WTC11 (cell line): ENCODE results near the gene RASAL3. TPM values are rescaled to one million over a fixed set of nuclear protein-coding genes. Genes with fewer than 3 reads are reported as not detected.
A peak's percentile ranks its signal among the peaks of the same experiment; 100 is the strongest.

Experiments
- AFF4 ChIP-seq: sonication (generic); formaldehyde crosslinking; IDR thresholded peaks from 2 replicates; pipeline ENCODE4 v1.8.1; 2023; ENCODE audit warnings: mild to moderate bottlenecking, missing genetic modification reagents, borderline replicate concordance
- ARID4B ChIP-seq: sonication (generic); formaldehyde crosslinking; IDR thresholded peaks from 2 replicates; pipeline ENCODE4 v1.8.0; 2023; ENCODE audit warnings: missing genetic modification reagents, mild to moderate bottlenecking, borderline replicate concordance
- E2F4 ChIP-seq: sonication (generic); formaldehyde crosslinking; IDR thresholded peaks from 2 replicates; pipeline ENCODE4 v1.8.1; 2022; ENCODE audit warnings: low read depth, mild to moderate bottlenecking, moderate library complexity, missing genetic modification reagents, borderline replicate concordance
- FOXK1 ChIP-seq: sonication (generic); formaldehyde crosslinking; IDR thresholded peaks from 2 replicates; pipeline ENCODE4 v1.8.0; 2022; ENCODE audit warnings: mild to moderate bottlenecking, moderate library complexity, missing genetic modification reagents
- GRHL2 ChIP-seq: fragments of 250-450 bp; sonication (Bioruptor Pico); IDR thresholded peaks from 2 replicates; pipeline ENCODE4 v1.8.0; 2022; ENCODE audit warnings: mild to moderate bottlenecking, moderate library complexity; ENCODE audit not compliant: insufficient replicate concordance, severe bottlenecking
- GTF2I ChIP-seq: fragments of 250-450 bp; sonication (Bioruptor Pico); conservative IDR thresholded peaks from 2 replicates; pipeline ENCODE4 v1.4.0; 2021; ENCODE audit warnings: mild to moderate bottlenecking
- HMGXB4 ChIP-seq: sonication (generic); formaldehyde crosslinking; IDR thresholded peaks from 2 replicates; pipeline ENCODE4 v1.8.1; 2023; ENCODE audit warnings: mild to moderate bottlenecking, moderate library complexity, missing genetic modification reagents
- IRF1 ChIP-seq: sonication (generic); formaldehyde crosslinking; IDR thresholded peaks from 2 replicates; pipeline ENCODE4 v1.8.0; 2023; ENCODE audit warnings: missing genetic modification reagents
- OVOL2 ChIP-seq: fragments of 250-450 bp; sonication (Bioruptor Pico); IDR thresholded peaks from 2 replicates; pipeline ENCODE4 v1.9.0; 2021; ENCODE audit warnings: mild to moderate bottlenecking, borderline replicate concordance
- PRDM15 ChIP-seq: sonication (generic); formaldehyde crosslinking; IDR thresholded peaks from 2 replicates; pipeline ENCODE4 v1.8.0; 2022; ENCODE audit warnings: missing genetic modification reagents
- PREB ChIP-seq: sonication (generic); formaldehyde crosslinking; IDR thresholded peaks from 2 replicates; pipeline ENCODE4 v1.8.1; 2022; ENCODE audit warnings: mild to moderate bottlenecking, missing genetic modification reagents, moderate library complexity, borderline replicate concordance
- SMAD3 ChIP-seq: sonication (generic); formaldehyde crosslinking; IDR thresholded peaks from 2 replicates; pipeline ENCODE4 v1.8.0; 2022; ENCODE audit warnings: missing genetic modification reagents, mild to moderate bottlenecking, borderline replicate concordance
- SMAD4 ChIP-seq: sonication (generic); formaldehyde crosslinking; IDR thresholded peaks from 2 replicates; pipeline ENCODE4 v1.8.0; 2022; ENCODE audit warnings: mild to moderate bottlenecking, missing genetic modification reagents
- SOX15 ChIP-seq: fragments of 250-450 bp; sonication (Bioruptor Pico); IDR thresholded peaks from 2 replicates; pipeline ENCODE4 v1.9.0; 2021; ENCODE audit warnings: mild to moderate bottlenecking
- SP1 ChIP-seq: sonication (generic); formaldehyde crosslinking; conservative IDR thresholded peaks from 2 replicates; pipeline ENCODE4 v1.8.1; 2022; ENCODE audit warnings: missing genetic modification reagents
- TEAD4 ChIP-seq: sonication (generic); formaldehyde crosslinking; IDR thresholded peaks from 2 replicates; pipeline ENCODE4 v1.8.0; 2022; ENCODE audit warnings: mild to moderate bottlenecking, missing genetic modification reagents
- ZBTB21 ChIP-seq: sonication (generic); formaldehyde crosslinking; IDR thresholded peaks from 2 replicates; pipeline ENCODE4 v1.8.1; 2023; ENCODE audit warnings: mild to moderate bottlenecking, missing genetic modification reagents, borderline replicate concordance
- ZMAT4 ChIP-seq: fragments of 250-450 bp; sonication (Bioruptor Pico); IDR thresholded peaks from 2 replicates; pipeline ENCODE4 v1.9.0; 2021; ENCODE audit warnings: mild to moderate bottlenecking
- ZNF396 ChIP-seq: fragments of 250-450 bp; sonication (Bioruptor Pico); IDR thresholded peaks from 2 replicates; pipeline ENCODE4 v1.8.0; 2021; ENCODE audit warnings: mild to moderate bottlenecking, moderate library complexity, borderline replicate concordance
- total RNA-seq: library from RNA; stranded (reverse); gene quantifications from 3 replicates; pipeline ENCODE4 v1.2.3, GENCODE V29; 2021

RASAL3 gene
- total RNA-seq, 1 experiment from 2014 or later: 1.6 TPM

- TF ChIP-seq AFF4 (CRISPR knock-in tag): no peak
- no peak for TF ChIP-seq GTF2I (CRISPR knock-in tag)
- TF ChIP-seq SMAD3 (CRISPR knock-in tag): no peak
- no peak for TF ChIP-seq ZNF396
- peak; percentile 99 for TF ChIP-seq SP1 (CRISPR knock-in tag)
- no peak for TF ChIP-seq E2F4
- no peak for TF ChIP-seq PRDM15
- TF ChIP-seq ZBTB21 (CRISPR knock-in tag): no peak
- no peak for TF ChIP-seq SOX15 (CRISPR knock-in tag)
- 0 out of 2 replicates have a peak, but pooled peaks have one; percentile 57 for TF ChIP-seq ARID4B
- TF ChIP-seq GRHL2: no peak
- TF ChIP-seq ZMAT4: no peak
- no peak for TF ChIP-seq PREB (CRISPR knock-in tag)
- TF ChIP-seq TEAD4 (CRISPR knock-in tag): no peak
- TF ChIP-seq SMAD4 (CRISPR knock-in tag): no peak
- no peak for TF ChIP-seq OVOL2 (CRISPR knock-in tag)
- TF ChIP-seq FOXK1: peak; percentile 39; the same call in 1 of the 2 replicates
- peak; percentile 62; the same call in 1 of the 2 replicates for TF ChIP-seq HMGXB4 (CRISPR knock-in tag)
- TF ChIP-seq IRF1 (CRISPR knock-in tag): no peak
Measured at GRCh38 chr19:15418579-15419412, 45.5 kb downstream of the RASAL3 start, which contains the start of gene AKAP8L (continued).
